Activated naive CD8-positive, alpha-beta T cell treated with anti-CD3 and anti-CD28 coated beads for 36 hours (primary cell): ENCODE measurements around the gene PCF11. TPM values are rescaled to one million over a fixed set of nuclear protein-coding genes. Genes with fewer than 3 reads are reported as not detected.
"Not testable (repeated sequence)": the region's sequence is repeated elsewhere in the genome, so short reads cannot be mapped to it uniquely, and the experiment has no call there.

ENCODE experiments used
- DNase-seq: peaks from one replicate; pipeline ENCODE4 v3.0.0; 2021
- H3K27ac Mint-ChIP-seq: one replicate; pipeline ENCODE4 v1.8.0; 2022; ENCODE audit warnings: mild to moderate bottlenecking, moderate library complexity, mixed read lengths
- H3K27me3 Mint-ChIP-seq: one replicate; pipeline ENCODE4 v1.8.0; 2022; ENCODE audit warnings: mild to moderate bottlenecking, mixed read lengths
- H3K36me3 Mint-ChIP-seq: one replicate; pipeline ENCODE4 v1.8.0; 2021; ENCODE audit warnings: mild to moderate bottlenecking, mixed read lengths
- H3K4me1 Mint-ChIP-seq: one replicate; pipeline ENCODE4 v1.8.0; 2021; ENCODE audit warnings: mixed read lengths
- H3K4me3 Mint-ChIP-seq: one replicate; pipeline ENCODE4 v1.8.0; 2022; ENCODE audit warnings: mild to moderate bottlenecking, moderate library complexity, mixed read lengths
- H3K9me3 Mint-ChIP-seq: one replicate; pipeline ENCODE4 v1.8.0; 2022; ENCODE audit warnings: mixed read lengths
- total RNA-seq, 2 experiments: library from RNA; stranded (reverse); gene quantifications; one replicate each; pipeline ENCODE4 v1.2.3, GENCODE V29; 2021

Gene PCF11
- total RNA-seq, 2 experiments from 2014 or later: 49.3 to 51.9 TPM

GRCh38 chr11:83194281-83195142 lies 37.6 kb downstream of the PCF11 start:
- no peaks in the 10 kb centered on the region for H3K9me3 Mint-ChIP-seq
- H3K27ac Mint-ChIP-seq: peak overlapping the region; percentile 97
- peaks cover 11% of the 10 kb centered on the region for H3K36me3 Mint-ChIP-seq
- H3K4me3 Mint-ChIP-seq: peak overlapping the region; percentile 98
- peaks cover 31% of the 10 kb centered on the region for H3K4me1 Mint-ChIP-seq
- peak; percentile 73 for DNase-seq
- no peaks in the 10 kb centered on the region for H3K27me3 Mint-ChIP-seq

- Mint-ChIP-seq H3K27ac (peak overlapping the region; percentile 97), H3K4me3 (peak overlapping the region; percentile 98), H3K27me3 (no peaks in the 10 kb centered on the region), H3K36me3 (peaks cover 16% of the 10 kb centered on the region), H3K4me1 (peaks cover 34% of the 10 kb centered on the region), H3K9me3 (no peaks in the 10 kb centered on the region)
- DNase-seq: no peak
Measured at GRCh38 chr11:83195143-83195466, 38.2 kb downstream of the PCF11 start.

- Mint-ChIP-seq H3K4me3 (peak overlapping the region; percentile 98), H3K27ac (peak overlapping the region; percentile 16), H3K27me3 (no peaks in the 10 kb centered on the region), H3K9me3 (no peaks in the 10 kb centered on the region), H3K36me3 (peaks cover 19% of the 10 kb centered on the region), H3K4me1 (peaks cover 34% of the 10 kb centered on the region)
- DNase-seq: no peak
Measured at GRCh38 chr11:83195649-83196048, 38.7 kb downstream of the PCF11 start.

GRCh38 chr11:83200035-83200434 lies 43.1 kb downstream of the PCF11 start:
- H3K4me1 Mint-ChIP-seq: peaks cover 24% of the 10 kb centered on the region
- DNase-seq: no peak
- H3K27me3 Mint-ChIP-seq: no peaks in the 10 kb centered on the region
- no peaks in the 10 kb centered on the region for H3K9me3 Mint-ChIP-seq
- no peak overlapping the region for H3K27ac Mint-ChIP-seq
- peaks cover 32% of the 10 kb centered on the region for H3K36me3 Mint-ChIP-seq
- H3K4me3 Mint-ChIP-seq: no peak overlapping the region

- no peak overlapping the region for H3K27ac Mint-ChIP-seq
- peaks cover 24% of the 10 kb centered on the region for H3K36me3 Mint-ChIP-seq
- no peak for DNase-seq
- no peaks in the 10 kb centered on the region for H3K9me3 Mint-ChIP-seq
- H3K4me1 Mint-ChIP-seq: no peaks in the 10 kb centered on the region
- no peak overlapping the region for H3K4me3 Mint-ChIP-seq
- H3K27me3 Mint-ChIP-seq: no peaks in the 10 kb centered on the region
Measured at GRCh38 chr11:83205608-83206185, 48.8 kb downstream of the PCF11 start.

GRCh38 chr11:83206221-83206620 lies 49.3 kb downstream of the PCF11 start:
- Mint-ChIP-seq H3K4me3 (no peak overlapping the region), H3K27ac (no peak overlapping the region), H3K27me3 (no peaks in the 10 kb centered on the region), H3K36me3 (peaks cover 20% of the 10 kb centered on the region), H3K9me3 (no peaks in the 10 kb centered on the region), H3K4me1 (no peaks in the 10 kb centered on the region)
- no peak for DNase-seq

- H3K9me3 Mint-ChIP-seq, H3K4me1 Mint-ChIP-seq, DNase-seq, H3K27ac Mint-ChIP-seq, H3K4me3 Mint-ChIP-seq, H3K27me3 Mint-ChIP-seq: not testable (repeated sequence)
- H3K36me3 Mint-ChIP-seq: peaks cover 16% of the 10 kb centered on the region
Measured at GRCh38 chr11:83206771-83207382, 49.9 kb downstream of the PCF11 start.

- no peak for DNase-seq
- Mint-ChIP-seq H3K27ac (no peak overlapping the region), H3K4me3 (no peak overlapping the region), H3K9me3 (no peaks in the 10 kb centered on the region), H3K4me1 (no peaks in the 10 kb centered on the region), H3K27me3 (no peaks in the 10 kb centered on the region), H3K36me3 (peaks cover 5% of the 10 kb centered on the region)
Measured at GRCh38 chr11:83219095-83219494, 62.2 kb downstream of the PCF11 start.

GRCh38 chr11:83220260-83220659 lies 63.3 kb downstream of the PCF11 start:
- Mint-ChIP-seq H3K27me3 (no peaks in the 10 kb centered on the region), H3K4me1 (no peaks in the 10 kb centered on the region), H3K9me3 (no peaks in the 10 kb centered on the region)

GRCh38 chr11:83221694-83222093 lies 64.8 kb downstream of the PCF11 start:
- H3K4me3 Mint-ChIP-seq: no peak overlapping the region
- DNase-seq: no peak
- H3K27ac Mint-ChIP-seq: no peak overlapping the region
- no peaks in the 10 kb centered on the region for H3K36me3 Mint-ChIP-seq
- no peaks in the 10 kb centered on the region for H3K27me3 Mint-ChIP-seq
- no peaks in the 10 kb centered on the region for H3K4me1 Mint-ChIP-seq
- H3K9me3 Mint-ChIP-seq: no peaks in the 10 kb centered on the region

More at GRCh38 chr11:83220260-83220659, 63.3 kb downstream of the PCF11 start:
- H3K36me3 Mint-ChIP-seq: peaks cover 2% of the 10 kb centered on the region
- H3K27ac Mint-ChIP-seq: no peak overlapping the region
- H3K4me3 Mint-ChIP-seq: no peak overlapping the region
- no peak for DNase-seq

GRCh38 chr11:83222499-83222898 lies 65.6 kb downstream of the PCF11 start:
- Mint-ChIP-seq H3K9me3 (no peaks in the 10 kb centered on the region), H3K4me3 (no peak overlapping the region), H3K4me1 (no peaks in the 10 kb centered on the region), H3K27me3 (no peaks in the 10 kb centered on the region), H3K36me3 (no peaks in the 10 kb centered on the region), H3K27ac (no peak overlapping the region)
- DNase-seq: no peak

GRCh38 chr11:83223457-83223856 lies 66.5 kb downstream of the PCF11 start:
- Mint-ChIP-seq H3K27ac (no peak overlapping the region), H3K27me3 (no peaks in the 10 kb centered on the region), H3K9me3 (no peaks in the 10 kb centered on the region), H3K4me1 (no peaks in the 10 kb centered on the region), H3K4me3 (no peak overlapping the region), H3K36me3 (no peaks in the 10 kb centered on the region)
- DNase-seq: no peak

GRCh38 chr11:83235825-83236224 lies 78.9 kb downstream of the PCF11 start:
- no peak for DNase-seq
- H3K9me3 Mint-ChIP-seq: peaks cover 2% of the 10 kb centered on the region
- H3K27ac Mint-ChIP-seq: no peak overlapping the region
- H3K4me1 Mint-ChIP-seq: no peaks in the 10 kb centered on the region
- H3K36me3 Mint-ChIP-seq: no peaks in the 10 kb centered on the region
- H3K27me3 Mint-ChIP-seq: no peaks in the 10 kb centered on the region
- H3K4me3 Mint-ChIP-seq: no peak overlapping the region
